ENCODE measurements around the gene MRC2. TPM values are rescaled to one million over a fixed set of nuclear protein-coding genes. Genes with fewer than 3 reads are reported as not detected.
A peak's percentile ranks its signal among the peaks of the same experiment; 100 is the strongest.

The MRC2 gene
- total and polyA plus RNA-seq, 5 donors from 2014 or later, result 0.25 to 10.2 (median 0.32) TPM

- DNase-seq (no peak), ATAC-seq (ENCODE audit: low read depth in 2 of 2) (no peak)
- Histone ChIP-seq H3K4me1 (ENCODE audit: control insufficient read depth, insufficient read depth, low read length, poor library complexity, severe bottlenecking) (no peaks in the 10 kb centered on the region), H3K27me3 (ENCODE audit: control insufficient read depth, insufficient read depth, low read length) (no peaks in the 10 kb centered on the region), H3K4me3 (ENCODE audit: low read depth, low read length) (no peak overlapping the region), H3K36me3 (ENCODE audit: control insufficient read depth, insufficient read depth, low read length) (no peaks in the 10 kb centered on the region), H3K9me3 (ENCODE audit: control insufficient read depth in 2 of 2, low read length in 2 of 2) (peaks cover 0 to 5% of the 10 kb centered on the region in 2 experiments), H3K27ac (ENCODE audit: insufficient read depth, low read length, poor library complexity, severe bottlenecking) (no peak overlapping the region)
- Mint-ChIP-seq H3K36me3 (peaks cover 4% of the 10 kb centered on the region), H3K4me1 (no peaks in the 10 kb centered on the region), H3K4me3 (peak overlapping the region in 1 of 4 donors; percentile 43), H3K9me3 (peaks cover 0 to 10% (median 7%) of the 10 kb centered on the region in 7 donors), H3K27ac (no peak overlapping the region), H3K27me3 (peaks cover 9% of the 10 kb centered on the region)
Measured at GRCh38 chr17:62661337-62661736, 33.9 kb downstream of the MRC2 start.

GRCh38 chr17:62662855-62663254 is 35.4 kb downstream of the MRC2 start:
- Mint-ChIP-seq H3K9me3 (peaks cover 0 to 10% (median 7%) of the 10 kb centered on the region in 7 donors), H3K27ac (no peak overlapping the region), H3K27me3 (peaks cover 5% of the 10 kb centered on the region), H3K4me3 (no peak overlapping the region), H3K4me1 (peaks cover 0 to 2% (median 0%) of the 10 kb centered on the region in 4 donors), H3K36me3 (peaks cover 4% of the 10 kb centered on the region)
- DNase-seq, result no peak
- no peaks in the 10 kb centered on the region for H3K27me3 ChIP-seq (ENCODE audit: control insufficient read depth, insufficient read depth, low read length)
- H3K36me3 ChIP-seq (ENCODE audit: control insufficient read depth, insufficient read depth, low read length), result no peaks in the 10 kb centered on the region
- H3K9me3 ChIP-seq (ENCODE audit: control insufficient read depth in 2 of 2, low read length in 2 of 2), result peaks cover 0 to 5% of the 10 kb centered on the region in 2 experiments
- H3K4me3 ChIP-seq (ENCODE audit: low read depth, low read length), result no peak overlapping the region
- H3K4me1 ChIP-seq (ENCODE audit: control insufficient read depth, insufficient read depth, low read length, poor library complexity, severe bottlenecking), result no peaks in the 10 kb centered on the region
- no peak for ATAC-seq (ENCODE audit: low read depth in 2 of 2)
- no peak overlapping the region for H3K27ac ChIP-seq (ENCODE audit: insufficient read depth, low read length, poor library complexity, severe bottlenecking)

- no peak overlapping the region for H3K27ac Mint-ChIP-seq
- H3K4me1 Mint-ChIP-seq, result peaks cover 0 to 2% (median 0%) of the 10 kb centered on the region in 4 donors
- DNase-seq (no peak), ATAC-seq (ENCODE audit: low read depth in 2 of 2) (no peak)
- Histone ChIP-seq H3K4me3 (ENCODE audit: low read depth, low read length) (no peak overlapping the region), H3K36me3 (ENCODE audit: control insufficient read depth, insufficient read depth, low read length) (no peaks in the 10 kb centered on the region), H3K9me3 (ENCODE audit: control insufficient read depth in 2 of 2, low read length in 2 of 2) (peaks cover 0 to 5% of the 10 kb centered on the region in 2 experiments), H3K27me3 (ENCODE audit: control insufficient read depth, insufficient read depth, low read length) (no peaks in the 10 kb centered on the region), H3K27ac (ENCODE audit: insufficient read depth, low read length, poor library complexity, severe bottlenecking) (no peak overlapping the region), H3K4me1 (ENCODE audit: control insufficient read depth, insufficient read depth, low read length, poor library complexity, severe bottlenecking) (no peaks in the 10 kb centered on the region)
- no peak overlapping the region for H3K4me3 Mint-ChIP-seq
- peaks cover 4% of the 10 kb centered on the region for H3K36me3 Mint-ChIP-seq
- peaks cover 0 to 10% (median 4%) of the 10 kb centered on the region in 7 donors for H3K9me3 Mint-ChIP-seq
- peaks cover 5% of the 10 kb centered on the region for H3K27me3 Mint-ChIP-seq
Measured at GRCh38 chr17:62663304-62663703, 35.8 kb downstream of the MRC2 start.

- peaks cover 0 to 5% of the 10 kb centered on the region in 2 experiments for H3K9me3 ChIP-seq (ENCODE audit: control insufficient read depth in 2 of 2, low read length in 2 of 2)
- H3K36me3 ChIP-seq (ENCODE audit: control insufficient read depth, insufficient read depth, low read length), result no peaks in the 10 kb centered on the region
- no peak overlapping the region for H3K4me3 ChIP-seq (ENCODE audit: low read depth, low read length)
- H3K36me3 Mint-ChIP-seq, result peaks cover 4% of the 10 kb centered on the region
- H3K27ac Mint-ChIP-seq, result no peak overlapping the region
- H3K4me1 ChIP-seq (ENCODE audit: control insufficient read depth, insufficient read depth, low read length, poor library complexity, severe bottlenecking), result no peaks in the 10 kb centered on the region
- no peak for DNase-seq
- H3K27me3 ChIP-seq (ENCODE audit: control insufficient read depth, insufficient read depth, low read length), result no peaks in the 10 kb centered on the region
- no peak overlapping the region for H3K4me3 Mint-ChIP-seq
- no peak overlapping the region for H3K27ac ChIP-seq (ENCODE audit: insufficient read depth, low read length, poor library complexity, severe bottlenecking)
- H3K9me3 Mint-ChIP-seq, result peaks cover 0 to 10% (median 4%) of the 10 kb centered on the region in 7 donors
- no peak for ATAC-seq (ENCODE audit: low read depth in 2 of 2)
- peaks cover 0 to 4% (median 0%) of the 10 kb centered on the region in 4 donors for H3K4me1 Mint-ChIP-seq
- peaks cover 5% of the 10 kb centered on the region for H3K27me3 Mint-ChIP-seq
Measured at GRCh38 chr17:62664336-62665120, 37.1 kb downstream of the MRC2 start.

GRCh38 chr17:62665599-62665998 is 38.1 kb downstream of the MRC2 start:
- Mint-ChIP-seq H3K4me1 (peaks cover 0 to 4% (median 0%) of the 10 kb centered on the region in 4 donors), H3K36me3 (no peaks in the 10 kb centered on the region), H3K9me3 (peaks cover 0 to 9% (median 4%) of the 10 kb centered on the region in 7 donors), H3K27ac (no peak overlapping the region), H3K27me3 (peaks cover 5% of the 10 kb centered on the region), H3K4me3 (no peak overlapping the region)
- no peaks in the 10 kb centered on the region for H3K27me3 ChIP-seq (ENCODE audit: control insufficient read depth, insufficient read depth, low read length)
- no peak overlapping the region for H3K4me3 ChIP-seq (ENCODE audit: low read depth, low read length)
- no peak for DNase-seq
- peaks cover 0 to 5% of the 10 kb centered on the region in 2 experiments for H3K9me3 ChIP-seq (ENCODE audit: control insufficient read depth in 2 of 2, low read length in 2 of 2)
- no peaks in the 10 kb centered on the region for H3K36me3 ChIP-seq (ENCODE audit: control insufficient read depth, insufficient read depth, low read length)
- H3K4me1 ChIP-seq (ENCODE audit: control insufficient read depth, insufficient read depth, low read length, poor library complexity, severe bottlenecking), result no peaks in the 10 kb centered on the region
- no peak for ATAC-seq (ENCODE audit: low read depth in 2 of 2)
- H3K27ac ChIP-seq (ENCODE audit: insufficient read depth, low read length, poor library complexity, severe bottlenecking), result no peak overlapping the region

GRCh38 chr17:62666061-62666800 is 38.8 kb downstream of the MRC2 start:
- no peak overlapping the region for H3K27ac Mint-ChIP-seq
- Histone ChIP-seq H3K27me3 (ENCODE audit: control insufficient read depth, insufficient read depth, low read length) (no peaks in the 10 kb centered on the region), H3K4me3 (ENCODE audit: low read depth, low read length) (no peak overlapping the region), H3K36me3 (ENCODE audit: control insufficient read depth, insufficient read depth, low read length) (no peaks in the 10 kb centered on the region), H3K9me3 (ENCODE audit: control insufficient read depth in 2 of 2, low read length in 2 of 2) (no peaks in the 10 kb centered on the region), H3K4me1 (ENCODE audit: control insufficient read depth, insufficient read depth, low read length, poor library complexity, severe bottlenecking) (no peaks in the 10 kb centered on the region), H3K27ac (ENCODE audit: insufficient read depth, low read length, poor library complexity, severe bottlenecking) (no peak overlapping the region)
- H3K9me3 Mint-ChIP-seq, result peaks cover 0 to 4% (median 2%) of the 10 kb centered on the region in 7 donors
- ATAC-seq (ENCODE audit: low read depth in 2 of 2), result no peak
- H3K36me3 Mint-ChIP-seq, result no peaks in the 10 kb centered on the region
- DNase-seq, result no peak
- H3K4me1 Mint-ChIP-seq, result peaks cover 0 to 4% (median 0%) of the 10 kb centered on the region in 4 donors
- H3K4me3 Mint-ChIP-seq, result no peak overlapping the region
- peaks cover 4% of the 10 kb centered on the region for H3K27me3 Mint-ChIP-seq

- Histone ChIP-seq H3K36me3 (ENCODE audit: control insufficient read depth, insufficient read depth, low read length) (no peaks in the 10 kb centered on the region), H3K27me3 (ENCODE audit: control insufficient read depth, insufficient read depth, low read length) (no peaks in the 10 kb centered on the region), H3K27ac (ENCODE audit: insufficient read depth, low read length, poor library complexity, severe bottlenecking) (no peak overlapping the region), H3K4me3 (ENCODE audit: low read depth, low read length) (no peak overlapping the region), H3K4me1 (ENCODE audit: control insufficient read depth, insufficient read depth, low read length, poor library complexity, severe bottlenecking) (no peaks in the 10 kb centered on the region), H3K9me3 (ENCODE audit: control insufficient read depth in 2 of 2, low read length in 2 of 2) (no peaks in the 10 kb centered on the region)
- no peak for DNase-seq
- no peaks in the 10 kb centered on the region for H3K27me3 Mint-ChIP-seq
- H3K36me3 Mint-ChIP-seq, result no peaks in the 10 kb centered on the region
- no peak overlapping the region for H3K4me3 Mint-ChIP-seq
- ATAC-seq (ENCODE audit: low read depth in 2 of 2), result no peak
- H3K9me3 Mint-ChIP-seq, result peaks cover 0 to 2% (median 0%) of the 10 kb centered on the region in 7 donors
- peak overlapping the region in 1 of 3 donors; percentile 27 for H3K27ac Mint-ChIP-seq
- H3K4me1 Mint-ChIP-seq, result peaks cover 0 to 4% (median 0%) of the 10 kb centered on the region in 4 donors
Measured at GRCh38 chr17:62666801-62667591, 39.5 kb downstream of the MRC2 start.
